MM.1S (cell line): ENCODE results near the gene GPR61.

Source experiments
- DNase-seq: peaks from one replicate; pipeline ENCODE4 v3.0.0-alpha.2; 2015
- H2AFZ ChIP-seq: fragments of 300-600 bp; sonication (generic); 2 replicates; pipeline ENCODE4 v1.6.0; 2016; ENCODE audit warnings: antibody characterized with exemption, low read length
- H3F3A ChIP-seq: fragments of 300-600 bp; sonication (generic); 2 replicates; pipeline ENCODE4 v1.6.1; 2016; ENCODE audit warnings: mild to moderate bottlenecking, antibody characterized with exemption, low read length, moderate library complexity, mixed read lengths; ENCODE audit not compliant: insufficient read depth
- H3K27ac ChIP-seq: fragments of 300-600 bp; sonication (generic); 2 replicates; pipeline ENCODE4 v1.5.1; 2016; ENCODE audit warnings: mild to moderate bottlenecking, low read length
- H3K27me3 ChIP-seq: fragments of 300-600 bp; sonication (generic); replicated peaks from 2 replicates; pipeline ENCODE4 v1.6.0; 2016; ENCODE audit warnings: low read length; ENCODE audit not compliant: insufficient read depth
- H3K36me3 ChIP-seq: fragments of 300-600 bp; sonication (generic); replicated peaks from 2 replicates; pipeline ENCODE4 v1.6.1; 2016; ENCODE audit warnings: mild to moderate bottlenecking, low read length, mixed read lengths; ENCODE audit not compliant: insufficient read depth
- H3K4me1 ChIP-seq: fragments of 300-600 bp; sonication (generic); 2 replicates; pipeline ENCODE4 v1.6.1; 2016; ENCODE audit warnings: low read length, mixed read lengths
- H3K4me2 ChIP-seq: fragments of 300-600 bp; sonication (generic); 2 replicates; pipeline ENCODE4 v1.6.0; 2016; ENCODE audit warnings: low read depth, low read length
- H3K4me3 ChIP-seq: fragments of 300-600 bp; sonication (generic); 2 replicates; pipeline ENCODE4 v1.5.1; 2016; ENCODE audit warnings: low read length, mixed read lengths
- H3K79me2 ChIP-seq: fragments of 300-600 bp; sonication (generic); 2 replicates; pipeline ENCODE4 v1.6.1; 2016; ENCODE audit warnings: mixed run types, low read length, mixed read lengths
- H3K9ac ChIP-seq: fragments of 300-600 bp; sonication (generic); 2 replicates; pipeline ENCODE4 v1.6.1; 2016; ENCODE audit warnings: low read length, mixed read lengths
- H3K9me2 ChIP-seq: fragments of 300-600 bp; sonication (generic); replicated peaks from 2 replicates; pipeline ENCODE4 v1.6.1; 2016; ENCODE audit warnings: mild to moderate bottlenecking, low read length, mixed read lengths; ENCODE audit not compliant: insufficient read depth
- H3K9me3 ChIP-seq: fragments of 300-600 bp; sonication (generic); replicated peaks from 2 replicates; pipeline ENCODE4 v1.6.1; 2016; ENCODE audit warnings: mild to moderate bottlenecking, low read length, mixed read lengths; ENCODE audit not compliant: insufficient read depth
- H4K20me1 ChIP-seq: fragments of 300-600 bp; sonication (generic); 2 replicates; pipeline ENCODE4 v1.6.1; 2016; ENCODE audit warnings: mild to moderate bottlenecking, low read length, moderate library complexity, mixed read lengths; ENCODE audit not compliant: insufficient read depth
- CTCF ChIP-seq: fragments of 300-600 bp; sonication (generic); IDR thresholded peaks from 2 replicates; pipeline ENCODE4 v1.5.1; 2016; ENCODE audit warnings: antibody characterized with exemption, low read length, mixed read lengths
- EZH2 ChIP-seq: fragments of 300-600 bp; sonication (generic); optimal IDR thresholded peaks from 2 replicates; pipeline ENCODE3; 2017; ENCODE audit warnings: low read depth, mild to moderate bottlenecking, antibody characterized with exemption, low read length, mixed read lengths
- EZH2phosphoT487 ChIP-seq: fragments of 300-600 bp; sonication (generic); IDR thresholded peaks from 2 replicates; pipeline ENCODE4 v1.6.1; 2018; ENCODE audit warnings: antibody characterized with exemption, low read length

Gene GPR61

GRCh38 chr1:109570414-109570813, 30.7 kb downstream of the GPR61 start:
- Histone ChIP-seq H3K36me3 (no peaks in the 10 kb centered on the region), H3K9me2 (no peaks in the 10 kb centered on the region), H4K20me1 (no peaks in the 10 kb centered on the region), H2AFZ (no peak overlapping the region), H3K27me3 (no peaks in the 10 kb centered on the region), H3K79me2 (peaks cover 70% of the 10 kb centered on the region), H3F3A (no peaks in the 10 kb centered on the region), H3K9me3 (no peaks in the 10 kb centered on the region), H3K4me3 (no peak overlapping the region), H3K4me1 (peaks cover 4% of the 10 kb centered on the region), H3K9ac (no peak overlapping the region), H3K4me2 (no peak overlapping the region), H3K27ac (no peak overlapping the region)
- no peak for DNase-seq
- no peak for TF ChIP-seq CTCF
- no peak for TF ChIP-seq EZH2phosphoT487
- no peak for TF ChIP-seq EZH2

GRCh38 chr1:109573785-109574184, 34.1 kb downstream of the GPR61 start:
- Histone ChIP-seq H3K4me2 (no peak overlapping the region), H3K4me3 (no peak overlapping the region), H4K20me1 (no peaks in the 10 kb centered on the region), H3F3A (no peaks in the 10 kb centered on the region), H3K36me3 (no peaks in the 10 kb centered on the region), H2AFZ (no peak overlapping the region), H3K9me3 (no peaks in the 10 kb centered on the region), H3K79me2 (peaks cover 37% of the 10 kb centered on the region), H3K4me1 (no peaks in the 10 kb centered on the region), H3K27me3 (no peaks in the 10 kb centered on the region), H3K27ac (no peak overlapping the region), H3K9ac (no peak overlapping the region), H3K9me2 (no peaks in the 10 kb centered on the region)
- DNase-seq: no peak
- TF ChIP-seq EZH2phosphoT487 (no peak), EZH2 (no peak)

- H3K4me2 ChIP-seq: no peak overlapping the region
- H3K9me2 ChIP-seq: no peaks in the 10 kb centered on the region
- no peak overlapping the region for H3K4me3 ChIP-seq
- no peaks in the 10 kb centered on the region for H3F3A ChIP-seq
- H4K20me1 ChIP-seq: no peaks in the 10 kb centered on the region
- H3K27ac ChIP-seq: no peak overlapping the region
- DNase-seq: no peak
- no peaks in the 10 kb centered on the region for H3K4me1 ChIP-seq
- no peak for TF ChIP-seq CTCF
- no peak for TF ChIP-seq EZH2
- TF ChIP-seq EZH2phosphoT487: no peak
- no peak overlapping the region for H2AFZ ChIP-seq
- no peaks in the 10 kb centered on the region for H3K27me3 ChIP-seq
- no peaks in the 10 kb centered on the region for H3K36me3 ChIP-seq
- H3K9ac ChIP-seq: no peak overlapping the region
- no peaks in the 10 kb centered on the region for H3K9me3 ChIP-seq
- H3K79me2 ChIP-seq: no peaks in the 10 kb centered on the region; the same call in 1 of the 2 replicates
Observed at GRCh38 chr1:109578947-109579443, 39.3 kb downstream of the GPR61 start.

- no peak overlapping the region for H3K4me3 ChIP-seq
- no peaks in the 10 kb centered on the region; the same call in 1 of the 2 replicates for H3K79me2 ChIP-seq
- no peaks in the 10 kb centered on the region for H3K4me1 ChIP-seq
- no peak overlapping the region for H3K4me2 ChIP-seq
- H3K9me2 ChIP-seq: no peaks in the 10 kb centered on the region
- H3K36me3 ChIP-seq: no peaks in the 10 kb centered on the region
- H3F3A ChIP-seq: no peaks in the 10 kb centered on the region
- H2AFZ ChIP-seq: no peak overlapping the region
- no peak for TF ChIP-seq EZH2
- TF ChIP-seq CTCF: no peak
- TF ChIP-seq EZH2phosphoT487: no peak
- H3K9me3 ChIP-seq: no peaks in the 10 kb centered on the region
- no peaks in the 10 kb centered on the region for H3K27me3 ChIP-seq
- no peaks in the 10 kb centered on the region for H4K20me1 ChIP-seq
- DNase-seq: no peak
- H3K9ac ChIP-seq: no peak overlapping the region
- H3K27ac ChIP-seq: no peak overlapping the region
Observed at GRCh38 chr1:109579491-109579890, 39.8 kb downstream of the GPR61 start.
